ENCODE results near the gene PRUNE2.

GRCh38 chr9:76917299-76917698, 11.4 kb upstream of the PRUNE2 start:
- TF ChIP-seq TAF1 (IDR thresholded peaks at IDR 0.05; ENCODE audit: borderline replicate concordance, insufficient read depth, low read length): no peak
- TF ChIP-seq POLR2AphosphoS5 (IDR thresholded peaks at IDR 0.05; ENCODE audit: low read depth, low read length): no peak
- TF ChIP-seq SIN3A (IDR thresholded peaks at IDR 0.05; ENCODE audit: borderline replicate concordance, insufficient read depth, low read length): no peak
- TF ChIP-seq, protein P1, sequence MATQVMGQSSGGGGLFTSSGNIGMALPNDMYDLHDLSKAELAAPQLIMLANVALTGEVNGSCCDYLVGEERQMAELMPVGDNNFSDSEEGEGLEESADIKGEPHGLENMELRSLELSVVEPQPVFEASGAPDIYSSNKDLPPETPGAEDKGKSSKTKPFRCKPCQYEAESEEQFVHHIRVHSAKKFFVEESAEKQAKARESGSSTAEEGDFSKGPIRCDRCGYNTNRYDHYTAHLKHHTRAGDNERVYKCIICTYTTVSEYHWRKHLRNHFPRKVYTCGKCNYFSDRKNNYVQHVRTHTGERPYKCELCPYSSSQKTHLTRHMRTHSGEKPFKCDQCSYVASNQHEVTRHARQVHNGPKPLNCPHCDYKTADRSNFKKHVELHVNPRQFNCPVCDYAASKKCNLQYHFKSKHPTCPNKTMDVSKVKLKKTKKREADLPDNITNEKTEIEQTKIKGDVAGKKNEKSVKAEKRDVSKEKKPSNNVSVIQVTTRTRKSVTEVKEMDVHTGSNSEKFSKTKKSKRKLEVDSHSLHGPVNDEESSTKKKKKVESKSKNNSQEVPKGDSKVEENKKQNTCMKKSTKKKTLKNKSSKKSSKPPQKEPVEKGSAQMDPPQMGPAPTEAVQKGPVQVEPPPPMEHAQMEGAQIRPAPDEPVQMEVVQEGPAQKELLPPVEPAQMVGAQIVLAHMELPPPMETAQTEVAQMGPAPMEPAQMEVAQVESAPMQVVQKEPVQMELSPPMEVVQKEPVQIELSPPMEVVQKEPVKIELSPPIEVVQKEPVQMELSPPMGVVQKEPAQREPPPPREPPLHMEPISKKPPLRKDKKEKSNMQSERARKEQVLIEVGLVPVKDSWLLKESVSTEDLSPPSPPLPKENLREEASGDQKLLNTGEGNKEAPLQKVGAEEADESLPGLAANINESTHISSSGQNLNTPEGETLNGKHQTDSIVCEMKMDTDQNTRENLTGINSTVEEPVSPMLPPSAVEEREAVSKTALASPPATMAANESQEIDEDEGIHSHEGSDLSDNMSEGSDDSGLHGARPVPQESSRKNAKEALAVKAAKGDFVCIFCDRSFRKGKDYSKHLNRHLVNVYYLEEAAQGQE (IDR thresholded peaks at IDR 0.05; ENCODE audit: insufficient read depth in 1 of 2, low read depth in 2 of 2, low read length in 2 of 2): no peak
